ENCODE results near the gene USP54. TPM values are rescaled to one million over a fixed set of nuclear protein-coding genes. Genes with fewer than 3 reads are reported as not detected.

Gene USP54
- total and polyA plus RNA-seq, 9 of the 15 experiments (the other 6 are each of a cell fraction or from before 2014, with no cell fraction given) = 3.8 to 40.1 (median 16.9) TPM

DNA sequence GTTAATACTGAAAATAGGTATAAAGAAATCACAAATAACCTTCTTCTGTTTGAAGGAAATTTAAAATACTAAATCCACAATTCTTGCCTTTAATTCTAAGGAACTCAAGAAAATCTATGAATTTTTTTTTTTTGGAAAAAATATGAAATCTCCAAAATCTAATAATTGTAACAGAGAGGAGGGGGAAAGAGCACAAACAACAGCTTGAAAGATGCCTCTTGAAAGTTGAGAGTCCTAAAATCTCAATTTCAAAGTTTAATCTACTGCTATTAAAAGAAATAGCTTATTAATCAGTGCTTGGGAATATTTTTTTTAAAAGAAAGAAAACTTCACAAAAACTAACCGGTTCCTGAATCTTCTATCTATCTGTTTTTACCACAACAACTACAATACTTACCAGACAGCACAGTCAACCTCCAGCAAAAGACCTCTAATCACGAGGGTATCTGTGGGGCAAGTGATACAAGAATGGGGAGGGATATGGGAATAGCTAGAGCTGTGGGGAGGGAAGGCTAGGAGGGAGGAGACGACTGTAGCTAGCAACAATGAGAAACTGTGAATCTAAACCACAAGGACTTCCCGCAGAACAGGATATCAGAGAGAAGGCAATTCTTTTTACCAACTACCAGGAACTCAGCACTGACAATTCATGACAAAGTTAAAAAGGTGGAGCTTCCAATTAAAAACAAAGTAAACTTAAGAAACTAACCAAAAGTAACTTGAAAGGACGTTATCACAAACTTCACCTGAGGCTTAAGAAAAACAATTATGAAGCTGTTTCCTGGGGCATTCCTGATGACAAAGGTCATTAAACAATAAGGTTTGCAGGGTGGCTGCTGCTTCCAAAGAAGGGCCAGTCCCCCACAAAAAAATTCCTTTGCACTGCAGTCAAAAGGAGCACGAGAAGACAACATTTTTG lies at the start of gene USP54 (continued):
- TF ChIP-seq, protein P1, sequence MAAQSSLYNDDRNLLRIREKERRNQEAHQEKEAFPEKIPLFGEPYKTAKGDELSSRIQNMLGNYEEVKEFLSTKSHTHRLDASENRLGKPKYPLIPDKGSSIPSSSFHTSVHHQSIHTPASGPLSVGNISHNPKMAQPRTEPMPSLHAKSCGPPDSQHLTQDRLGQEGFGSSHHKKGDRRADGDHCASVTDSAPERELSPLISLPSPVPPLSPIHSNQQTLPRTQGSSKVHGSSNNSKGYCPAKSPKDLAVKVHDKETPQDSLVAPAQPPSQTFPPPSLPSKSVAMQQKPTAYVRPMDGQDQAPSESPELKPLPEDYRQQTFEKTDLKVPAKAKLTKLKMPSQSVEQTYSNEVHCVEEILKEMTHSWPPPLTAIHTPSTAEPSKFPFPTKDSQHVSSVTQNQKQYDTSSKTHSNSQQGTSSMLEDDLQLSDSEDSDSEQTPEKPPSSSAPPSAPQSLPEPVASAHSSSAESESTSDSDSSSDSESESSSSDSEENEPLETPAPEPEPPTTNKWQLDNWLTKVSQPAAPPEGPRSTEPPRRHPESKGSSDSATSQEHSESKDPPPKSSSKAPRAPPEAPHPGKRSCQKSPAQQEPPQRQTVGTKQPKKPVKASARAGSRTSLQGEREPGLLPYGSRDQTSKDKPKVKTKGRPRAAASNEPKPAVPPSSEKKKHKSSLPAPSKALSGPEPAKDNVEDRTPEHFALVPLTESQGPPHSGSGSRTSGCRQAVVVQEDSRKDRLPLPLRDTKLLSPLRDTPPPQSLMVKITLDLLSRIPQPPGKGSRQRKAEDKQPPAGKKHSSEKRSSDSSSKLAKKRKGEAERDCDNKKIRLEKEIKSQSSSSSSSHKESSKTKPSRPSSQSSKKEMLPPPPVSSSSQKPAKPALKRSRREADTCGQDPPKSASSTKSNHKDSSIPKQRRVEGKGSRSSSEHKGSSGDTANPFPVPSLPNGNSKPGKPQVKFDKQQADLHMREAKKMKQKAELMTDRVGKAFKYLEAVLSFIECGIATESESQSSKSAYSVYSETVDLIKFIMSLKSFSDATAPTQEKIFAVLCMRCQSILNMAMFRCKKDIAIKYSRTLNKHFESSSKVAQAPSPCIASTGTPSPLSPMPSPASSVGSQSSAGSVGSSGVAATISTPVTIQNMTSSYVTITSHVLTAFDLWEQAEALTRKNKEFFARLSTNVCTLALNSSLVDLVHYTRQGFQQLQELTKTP (IDR thresholded peaks at IDR 0.05; ENCODE audit: low read depth in 1 of 2, partially characterized antibody in 2 of 2) = peak in 1 of 2 experiments; percentile 2
- TF ChIP-seq ZNF766 (CRISPR knock-in tag; conservative IDR thresholded peaks at IDR 0.05) = peak; percentile 89
- peak; percentile 18; the same call in 1 of the 2 replicates for TF ChIP-seq NCOR1 (IDR thresholded peaks at IDR 0.05)
- TF ChIP-seq, protein P2, sequence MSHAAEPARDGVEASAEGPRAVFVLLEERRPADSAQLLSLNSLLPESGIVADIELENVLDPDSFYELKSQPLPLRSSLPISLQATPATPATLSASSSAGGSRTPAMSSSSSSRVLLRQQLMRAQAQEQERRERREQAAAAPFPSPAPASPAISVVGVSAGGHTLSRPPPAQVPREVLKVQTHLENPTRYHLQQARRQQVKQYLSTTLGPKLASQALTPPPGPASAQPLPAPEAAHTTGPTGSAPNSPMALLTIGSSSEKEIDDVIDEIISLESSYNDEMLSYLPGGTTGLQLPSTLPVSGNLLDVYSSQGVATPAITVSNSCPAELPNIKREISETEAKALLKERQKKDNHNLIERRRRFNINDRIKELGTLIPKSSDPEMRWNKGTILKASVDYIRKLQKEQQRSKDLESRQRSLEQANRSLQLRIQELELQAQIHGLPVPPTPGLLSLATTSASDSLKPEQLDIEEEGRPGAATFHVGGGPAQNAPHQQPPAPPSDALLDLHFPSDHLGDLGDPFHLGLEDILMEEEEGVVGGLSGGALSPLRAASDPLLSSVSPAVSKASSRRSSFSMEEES (CRISPR knock-in tag; IDR thresholded peaks at IDR 0.05) = peak; percentile 49; the same call in 1 of the 2 replicates
- peak; percentile 70 for TF ChIP-seq SMARCA4 (IDR thresholded peaks at IDR 0.05)
- 0 out of 2 replicates have a peak, but pooled peaks have one; percentile 8 for TF ChIP-seq MECOM (CRISPR knock-in tag; IDR thresholded peaks at IDR 0.05)
- TF ChIP-seq NFE2 (IDR thresholded peaks at IDR 0.05; ENCODE audit: low read depth) = peak; percentile 12; the same call in 1 of the 2 replicates
- peak; percentile 21; the same call in 1 of the 2 replicates for TF ChIP-seq BACH1 (tag; IDR thresholded peaks at IDR 0.05)
- TF ChIP-seq, protein P3, sequence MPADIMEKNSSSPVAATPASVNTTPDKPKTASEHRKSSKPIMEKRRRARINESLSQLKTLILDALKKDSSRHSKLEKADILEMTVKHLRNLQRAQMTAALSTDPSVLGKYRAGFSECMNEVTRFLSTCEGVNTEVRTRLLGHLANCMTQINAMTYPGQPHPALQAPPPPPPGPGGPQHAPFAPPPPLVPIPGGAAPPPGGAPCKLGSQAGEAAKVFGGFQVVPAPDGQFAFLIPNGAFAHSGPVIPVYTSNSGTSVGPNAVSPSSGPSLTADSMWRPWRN (IDR thresholded peaks at IDR 0.05; ENCODE audit: low read depth) = no peak
- peak; percentile 32; the same call in 1 of the 2 replicates for TF ChIP-seq DPF2 (IDR thresholded peaks at IDR 0.05)
- TF ChIP-seq, protein P4, sequence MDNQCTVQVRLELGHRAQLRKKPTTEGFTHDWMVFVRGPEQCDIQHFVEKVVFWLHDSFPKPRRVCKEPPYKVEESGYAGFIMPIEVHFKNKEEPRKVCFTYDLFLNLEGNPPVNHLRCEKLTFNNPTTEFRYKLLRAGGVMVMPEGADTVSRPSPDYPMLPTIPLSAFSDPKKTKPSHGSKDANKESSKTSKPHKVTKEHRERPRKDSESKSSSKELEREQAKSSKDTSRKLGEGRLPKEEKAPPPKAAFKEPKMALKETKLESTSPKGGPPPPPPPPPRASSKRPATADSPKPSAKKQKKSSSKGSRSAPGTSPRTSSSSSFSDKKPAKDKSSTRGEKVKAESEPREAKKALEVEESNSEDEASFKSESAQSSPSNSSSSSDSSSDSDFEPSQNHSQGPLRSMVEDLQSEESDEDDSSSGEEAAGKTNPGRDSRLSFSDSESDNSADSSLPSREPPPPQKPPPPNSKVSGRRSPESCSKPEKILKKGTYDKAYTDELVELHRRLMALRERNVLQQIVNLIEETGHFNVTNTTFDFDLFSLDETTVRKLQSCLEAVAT (IDR thresholded peaks at IDR 0.05) = peak in 1 of 2 experiments; percentile 60; a peak in 1 of 4 replicates
- TF ChIP-seq ARID1B (IDR thresholded peaks at IDR 0.05) = peak; percentile 62
- peak in 1 of 2 experiments; percentile 65; a peak in 1 of 4 replicates for TF ChIP-seq RCOR1 (IDR thresholded peaks at IDR 0.05; ENCODE audit: borderline replicate concordance in 1 of 2, low read depth in 2 of 2, low read length in 2 of 2)
- TF ChIP-seq, protein P5, sequence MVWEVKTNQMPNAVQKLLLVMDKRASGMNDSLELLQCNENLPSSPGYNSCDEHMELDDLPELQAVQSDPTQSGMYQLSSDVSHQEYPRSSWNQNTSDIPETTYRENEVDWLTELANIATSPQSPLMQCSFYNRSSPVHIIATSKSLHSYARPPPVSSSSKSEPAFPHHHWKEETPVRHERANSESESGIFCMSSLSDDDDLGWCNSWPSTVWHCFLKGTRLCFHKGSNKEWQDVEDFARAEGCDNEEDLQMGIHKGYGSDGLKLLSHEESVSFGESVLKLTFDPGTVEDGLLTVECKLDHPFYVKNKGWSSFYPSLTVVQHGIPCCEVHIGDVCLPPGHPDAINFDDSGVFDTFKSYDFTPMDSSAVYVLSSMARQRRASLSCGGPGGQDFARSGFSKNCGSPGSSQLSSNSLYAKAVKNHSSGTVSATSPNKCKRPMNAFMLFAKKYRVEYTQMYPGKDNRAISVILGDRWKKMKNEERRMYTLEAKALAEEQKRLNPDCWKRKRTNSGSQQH (CRISPR knock-in tag; IDR thresholded peaks at IDR 0.05) = peak; percentile 55; the same call in 1 of the 2 replicates
- TF ChIP-seq ZSCAN29 (IDR thresholded peaks at IDR 0.05) = no peak
- TF ChIP-seq ILK (tag; IDR thresholded peaks at IDR 0.05; ENCODE audit: borderline replicate concordance, low read depth) = 0 out of 2 replicates have a peak, but pooled peaks have one; percentile 23
- peak in 1 of 2 experiments; percentile 31; a peak in 1 of 4 replicates for TF ChIP-seq NONO (IDR thresholded peaks at IDR 0.05; ENCODE audit: low read depth in 2 of 2, low read length in 1 of 2)

Measured in K562 (cell line).